ENCODE measurements around the gene REEP6.
"Not testable (repeated sequence)": the region's sequence is repeated elsewhere in the genome, so short reads cannot be mapped to it uniquely, and the experiment has no call there.

REEP6 gene

GRCh38 chr19:1507763-1508506, 17.0 kb downstream of the REEP6 start:
- DNase-seq (ENCODE audit: low spot score), result peak; percentile 100

- no peak for DNase-seq (ENCODE audit: low spot score)
These were observed 17.5 kb downstream of the REEP6 start for GRCh38 chr19:1508507-1508856.

- DNase-seq (ENCODE audit: low spot score), result no peak
These were observed 18.8 kb downstream of the REEP6 start for GRCh38 chr19:1509602-1510441.

- no peak for DNase-seq (ENCODE audit: low spot score)
These were observed 19.4 kb downstream of the REEP6 start for GRCh38 chr19:1510442-1510806.

- DNase-seq (ENCODE audit: low spot score), result no peak
These were observed 19.8 kb downstream of the REEP6 start for GRCh38 chr19:1510807-1511206.

GRCh38 chr19:1511318-1512317, 20.6 kb downstream of the REEP6 start:
- no peak for DNase-seq (ENCODE audit: low spot score)

- no peak for DNase-seq (ENCODE audit: low spot score)
These were observed 21.9 kb downstream of the REEP6 start, which contains the start of gene ADAMTSL5 for GRCh38 chr19:1512671-1513498. ADAMTSL5 (minus strand) TSS chr19:1513019; CDS start chr19:1510943, 2,076 bp downstream.

- no peak for DNase-seq (ENCODE audit: low spot score)
These were observed 22.7 kb downstream of the REEP6 start for GRCh38 chr19:1513499-1514294.

- DNase-seq (ENCODE audit: low spot score), result no peak
These were observed 23.3 kb downstream of the REEP6 start for GRCh38 chr19:1514295-1514661.

GRCh38 chr19:1514986-1515721, 24.2 kb downstream of the REEP6 start:
- DNase-seq (ENCODE audit: low spot score), result no peak

- DNase-seq (ENCODE audit: low spot score), result no peak
These were observed 25.4 kb downstream of the REEP6 start for GRCh38 chr19:1516395-1516753.

- no peak for DNase-seq (ENCODE audit: low spot score)
These were observed 27.5 kb downstream of the REEP6 start for GRCh38 chr19:1518471-1518870.

GRCh38 chr19:1519802-1520201, 28.8 kb downstream of the REEP6 start:
- DNase-seq (ENCODE audit: low spot score), result not testable (repeated sequence)

- DNase-seq (ENCODE audit: low spot score), result no peak
These were observed 29.3 kb downstream of the REEP6 start for GRCh38 chr19:1520203-1520780.

GRCh38 chr19:1521636-1522035, 30.7 kb downstream of the REEP6 start:
- no peak for DNase-seq (ENCODE audit: low spot score)

- DNase-seq (ENCODE audit: low spot score), result no peak
These were observed 31.1 kb downstream of the REEP6 start for GRCh38 chr19:1522061-1522460.

GRCh38 chr19:1522838-1523237, 31.9 kb downstream of the REEP6 start:
- DNase-seq (ENCODE audit: low spot score), result no peak

- no peak for DNase-seq (ENCODE audit: low spot score)
These were observed 32.7 kb downstream of the REEP6 start, which contains the start of gene PLK5 for GRCh38 chr19:1523412-1524286. PLK5 (plus strand) TSS chr19:1524077; CDS start chr19:1526997, 2,920 bp downstream.
